ENCODE measurements around the gene MED1.
"Not testable (repeated sequence)": the region's sequence is repeated elsewhere in the genome, so short reads cannot be mapped to it uniquely, and the experiment has no call there.

MED1 gene

GRCh38 chr17:39447561-39447960, 3.5 kb downstream of the MED1 start:
- DNase-seq (ENCODE audit: extremely low read depth, low read depth): no peak
- TF ChIP-seq CTCF (IDR thresholded peaks at IDR 0.05; ENCODE audit: low read depth, low read length): no peak

- no peak for DNase-seq (ENCODE audit: extremely low read depth, low read depth)
- no peak for TF ChIP-seq CTCF (IDR thresholded peaks at IDR 0.05; ENCODE audit: low read depth, low read length)
These were observed 7.7 kb downstream of the MED1 start for GRCh38 chr17:39443326-39443725.

- not testable (repeated sequence) for DNase-seq (ENCODE audit: extremely low read depth, low read depth)
These were observed 11.2 kb downstream of the MED1 start for GRCh38 chr17:39439868-39440267.

- no peak for DNase-seq (ENCODE audit: extremely low read depth, low read depth)
- no peak for TF ChIP-seq CTCF (IDR thresholded peaks at IDR 0.05; ENCODE audit: low read depth, low read length)
These were observed 21.5 kb downstream of the MED1 start for GRCh38 chr17:39429600-39429999.

- TF ChIP-seq CTCF (IDR thresholded peaks at IDR 0.05; ENCODE audit: low read depth, low read length): no peak
- DNase-seq (ENCODE audit: extremely low read depth, low read depth): no peak
These were observed 34.9 kb downstream of the MED1 start for GRCh38 chr17:39416141-39416540.

- no peak for DNase-seq (ENCODE audit: extremely low read depth, low read depth)
- no peak for TF ChIP-seq CTCF (IDR thresholded peaks at IDR 0.05; ENCODE audit: low read depth, low read length)
These were observed 40.8 kb downstream of the MED1 start for GRCh38 chr17:39410279-39410678.

- no peak for TF ChIP-seq CTCF (IDR thresholded peaks at IDR 0.05; ENCODE audit: low read depth, low read length)
- DNase-seq (ENCODE audit: extremely low read depth, low read depth): no peak
These were observed 42.7 kb downstream of the MED1 start for GRCh38 chr17:39408360-39408759.

- DNase-seq (ENCODE audit: extremely low read depth, low read depth): no peak
These were observed 44.1 kb downstream of the MED1 start for GRCh38 chr17:39406951-39407350.

More at GRCh38 chr17:39406951-39407350, 44.1 kb downstream of the MED1 start:
- no peak for TF ChIP-seq CTCF (IDR thresholded peaks at IDR 0.05; ENCODE audit: low read depth, low read length)
